DMS79 (cell line): Measurements from ENCODE around the gene MUL1.
A peak's percentile ranks its signal among the peaks of the same experiment; 100 is the strongest.
"Not testable (repeated sequence)": the region's sequence is repeated elsewhere in the genome, so short reads cannot be mapped to it uniquely, and the experiment has no call there.

Source experiments
- DNase-seq: peaks from one replicate; lab custom pipeline; 2025; lab: John Stamatoyannopoulos, UW

Gene MUL1, protein sequence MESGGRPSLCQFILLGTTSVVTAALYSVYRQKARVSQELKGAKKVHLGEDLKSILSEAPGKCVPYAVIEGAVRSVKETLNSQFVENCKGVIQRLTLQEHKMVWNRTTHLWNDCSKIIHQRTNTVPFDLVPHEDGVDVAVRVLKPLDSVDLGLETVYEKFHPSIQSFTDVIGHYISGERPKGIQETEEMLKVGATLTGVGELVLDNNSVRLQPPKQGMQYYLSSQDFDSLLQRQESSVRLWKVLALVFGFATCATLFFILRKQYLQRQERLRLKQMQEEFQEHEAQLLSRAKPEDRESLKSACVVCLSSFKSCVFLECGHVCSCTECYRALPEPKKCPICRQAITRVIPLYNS

DNA sequence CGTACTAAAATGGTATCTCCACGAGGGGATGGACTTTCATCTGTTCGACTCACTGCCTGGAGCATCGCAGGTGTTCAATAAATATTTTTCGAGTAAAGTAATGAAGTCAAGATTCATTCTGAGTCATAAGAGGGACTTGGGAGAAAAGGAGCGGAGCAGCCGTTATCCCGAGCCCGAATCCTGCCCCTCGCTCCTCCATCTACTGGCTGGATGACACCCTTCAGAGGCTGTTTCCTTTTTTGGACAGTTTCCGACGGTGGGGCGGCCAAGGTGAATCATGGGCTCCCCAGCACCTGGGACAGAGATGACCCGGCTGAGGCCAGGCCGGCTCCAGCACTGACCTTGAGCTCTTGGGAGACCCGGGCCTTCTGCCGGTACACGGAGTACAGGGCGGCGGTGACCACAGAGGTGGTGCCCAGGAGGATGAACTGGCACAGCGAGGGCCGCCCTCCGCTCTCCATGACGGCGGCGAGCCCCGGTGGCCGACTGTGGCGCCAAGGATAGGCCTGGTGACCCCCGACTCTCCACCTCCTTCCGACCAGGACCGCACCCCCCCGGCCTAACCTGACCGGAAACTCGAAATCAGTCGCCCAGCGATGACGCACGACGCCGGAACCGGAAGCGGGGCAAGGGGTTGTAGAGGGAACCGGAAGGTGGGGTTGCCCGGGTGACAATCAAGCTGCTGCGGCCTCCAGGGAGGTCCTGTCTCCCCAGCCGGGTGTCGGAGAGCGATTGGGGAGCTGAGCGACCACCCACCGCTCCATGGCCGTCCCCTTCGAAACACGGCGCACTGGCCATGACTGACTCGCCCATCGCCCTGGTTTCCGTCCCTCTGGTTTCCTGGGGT lies at the start of gene MUL1:
Gene MUL1, minus strand, starts transcription at position 588 of the 847 bp plus-strand sequence. Its CDS starts 127 bp downstream, at position 461.
- DNase-seq = peak; percentile 92

DNA sequence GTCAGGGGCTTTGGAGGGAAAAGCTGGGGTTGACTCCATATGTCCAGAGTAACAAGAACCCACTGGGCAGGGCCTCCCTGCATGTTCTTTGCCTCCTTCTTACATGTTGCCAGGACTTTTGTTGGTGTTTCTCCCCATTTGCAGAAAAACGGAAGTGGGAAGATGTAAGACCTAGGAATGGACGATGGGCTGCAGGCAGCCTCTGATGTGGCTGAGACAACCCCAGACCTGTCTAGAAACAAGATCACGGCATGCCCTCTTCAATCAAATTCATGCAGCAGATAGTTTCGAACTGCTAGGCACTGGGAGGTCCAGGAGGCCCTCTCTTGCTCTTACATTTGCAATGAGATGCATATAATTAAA lies 47.8 kb upstream of the MUL1 start:
- DNase-seq = no peak

DNA sequence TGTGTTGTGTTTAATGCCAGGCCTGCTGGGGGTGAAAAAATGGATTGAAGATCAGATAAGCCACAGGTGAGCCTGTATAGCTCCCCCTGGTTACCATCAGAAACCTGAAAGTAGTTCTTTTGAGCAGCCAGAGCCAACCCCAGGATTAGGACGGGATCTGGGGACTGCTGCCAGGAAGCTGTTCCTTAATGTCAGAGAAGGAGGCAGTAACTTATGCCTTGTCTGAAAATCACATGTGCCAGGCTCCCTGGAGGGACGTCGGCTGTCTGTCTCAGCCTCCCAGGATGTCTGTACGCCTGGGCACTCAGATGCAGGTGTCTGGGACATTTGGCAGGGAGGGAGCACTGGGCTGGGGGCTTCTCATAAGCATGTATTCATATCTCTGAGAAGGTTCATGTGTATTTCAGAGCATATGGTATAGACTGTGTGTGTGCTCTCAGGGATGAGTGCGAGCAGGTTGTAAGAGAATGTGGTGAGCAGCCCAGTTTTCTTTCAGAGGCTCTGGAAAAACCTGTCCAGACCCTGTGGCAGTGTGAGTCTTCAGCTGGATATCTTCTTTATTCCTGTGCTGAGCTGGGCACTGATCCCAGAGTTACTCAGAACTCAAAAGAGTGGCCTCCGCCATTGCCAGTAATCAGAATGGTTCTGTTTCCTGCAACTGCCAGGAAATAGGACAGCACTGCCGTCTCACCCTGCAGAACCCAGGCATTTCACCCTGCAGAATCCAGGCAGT lies 47.2 kb upstream of the MUL1 start:
- DNase-seq = no peak

DNA sequence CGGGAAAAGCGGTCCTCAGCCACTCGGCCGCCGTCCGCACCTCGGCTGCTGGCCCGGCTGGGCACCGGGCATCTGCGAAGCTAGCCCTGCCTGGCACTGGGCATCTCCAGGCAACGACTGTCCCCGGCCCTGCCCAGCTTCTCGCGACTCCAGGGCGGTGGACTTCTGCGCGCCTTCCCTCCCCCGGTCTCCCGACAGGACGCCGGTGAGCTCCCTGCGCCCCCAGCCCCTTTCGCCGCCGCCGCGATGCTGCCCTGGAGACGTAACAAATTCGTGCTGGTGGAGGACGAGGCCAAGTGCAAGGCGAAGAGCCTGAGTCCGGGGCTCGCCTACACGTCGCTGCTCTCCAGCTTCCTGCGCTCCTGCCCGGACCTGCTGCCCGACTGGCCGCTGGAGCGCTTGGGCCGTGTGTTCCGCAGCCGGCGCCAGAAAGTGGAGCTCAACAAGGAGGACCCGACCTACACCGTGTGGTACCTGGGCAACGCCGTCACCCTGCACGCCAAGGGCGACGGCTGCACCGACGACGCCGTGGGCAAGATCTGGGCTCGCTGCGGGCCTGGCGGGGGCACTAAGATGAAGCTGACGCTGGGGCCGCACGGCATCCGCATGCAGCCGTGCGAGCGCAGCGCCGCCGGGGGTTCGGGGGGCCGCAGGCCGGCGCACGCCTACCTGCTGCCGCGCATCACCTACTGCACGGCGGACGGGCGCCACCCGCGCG lies 44.9 kb upstream of the MUL1 start:
- DNase-seq = no peak

DNA sequence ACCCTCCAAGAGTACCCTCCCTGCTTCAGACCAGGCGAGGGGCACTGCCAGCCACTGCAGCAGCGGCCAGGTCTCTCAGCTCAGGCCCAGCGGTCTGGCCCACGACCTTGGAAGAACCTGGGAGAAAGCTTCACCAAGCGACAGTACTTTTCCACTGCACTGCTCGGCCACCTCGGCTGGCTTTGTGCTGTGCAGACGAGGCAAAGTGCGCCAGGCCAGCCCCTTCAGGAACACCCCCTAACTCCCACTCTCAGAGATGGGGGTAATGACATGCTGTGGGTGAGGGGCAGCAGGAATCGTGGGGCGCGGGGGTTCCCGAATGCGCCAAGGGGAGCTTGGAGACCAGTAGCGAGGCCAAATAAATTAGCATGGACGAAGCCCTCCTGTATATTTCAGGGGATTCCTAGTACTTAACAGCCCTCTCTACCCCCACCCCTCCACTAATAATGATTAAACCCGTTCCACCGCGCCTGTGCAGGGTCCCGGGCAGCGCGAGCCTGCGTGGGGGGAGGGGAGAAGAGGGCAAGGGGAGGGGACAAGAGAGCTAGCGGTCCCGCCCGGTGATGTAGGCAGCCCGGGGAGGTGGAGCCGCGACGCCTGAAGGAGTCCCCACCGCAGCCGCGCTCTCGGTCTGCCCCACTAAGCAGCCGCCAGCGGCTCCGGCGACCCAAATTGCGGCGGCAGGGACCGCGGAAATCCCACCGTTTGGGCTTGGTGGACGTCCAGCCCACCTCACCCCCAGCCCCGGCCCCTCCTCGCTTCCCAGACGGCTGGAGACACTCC lies 44.2 kb upstream of the MUL1 start, which contains the start of gene FAM43B:
Gene FAM43B, plus strand, starts transcription at position 629 of the 783 bp plus-strand sequence. CDS start 401 bp downstream, outside the sequence.
- DNase-seq = peak; percentile 23

DNA sequence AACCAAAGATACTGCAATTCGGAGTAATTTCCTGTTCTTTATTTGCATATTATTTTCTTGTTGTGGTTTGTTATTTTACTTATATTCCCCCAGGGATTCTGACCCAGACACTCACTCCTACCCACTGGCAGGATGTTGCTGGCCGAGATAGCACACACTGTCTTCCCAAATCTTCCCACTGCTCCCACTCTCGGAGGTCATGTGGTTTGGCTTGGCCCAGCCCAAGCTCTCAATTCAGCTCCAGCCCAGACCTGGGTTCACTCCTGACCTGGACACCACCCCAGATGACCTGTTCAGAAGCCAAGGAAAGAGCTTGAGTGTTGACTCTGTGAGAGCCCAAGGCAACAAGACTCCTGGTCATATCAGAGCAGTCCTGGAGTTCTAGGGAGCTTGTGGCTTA lies 43.2 kb upstream of the MUL1 start:
- DNase-seq = no peak

DNA sequence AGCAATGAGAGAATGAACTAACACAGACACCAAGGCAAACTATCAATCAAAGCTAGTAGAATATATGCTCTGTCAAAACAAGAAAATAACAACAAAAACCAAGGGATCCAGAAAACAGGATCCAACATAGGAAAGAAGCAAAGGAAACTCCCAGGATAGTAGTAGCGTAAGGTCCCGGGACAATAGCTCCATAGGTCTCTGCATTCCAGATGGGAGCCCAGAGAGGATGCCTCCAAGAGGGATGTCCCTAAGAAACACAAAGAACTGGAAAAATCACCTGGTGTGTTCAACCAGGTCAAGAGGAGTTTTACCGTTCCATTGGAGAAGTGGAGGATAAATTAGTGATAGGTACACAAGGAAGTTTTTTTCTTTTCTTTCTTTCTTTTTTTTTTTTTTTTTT lies 38.7 kb upstream of the MUL1 start:
- no peak for DNase-seq

DNA sequence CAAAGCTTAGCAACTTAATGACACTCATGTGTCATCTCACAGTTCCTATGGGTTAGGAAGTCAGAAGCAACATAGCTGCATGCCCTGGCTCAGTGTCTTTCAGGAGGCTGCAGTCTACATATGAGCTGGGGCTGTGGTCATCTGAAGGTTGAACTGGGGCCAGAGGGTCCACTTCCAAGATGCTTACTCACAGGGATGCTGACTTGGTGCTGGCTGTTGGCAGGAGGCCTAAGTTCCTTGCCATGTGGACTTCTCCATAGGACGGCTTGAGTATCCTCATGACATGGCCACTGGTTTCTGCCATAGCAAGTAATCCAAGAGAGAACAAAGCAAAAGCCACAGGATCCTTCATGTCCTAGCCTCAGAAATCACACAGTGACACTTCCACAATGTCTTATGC lies 32.3 kb upstream of the MUL1 start:
- DNase-seq = no peak

DNA sequence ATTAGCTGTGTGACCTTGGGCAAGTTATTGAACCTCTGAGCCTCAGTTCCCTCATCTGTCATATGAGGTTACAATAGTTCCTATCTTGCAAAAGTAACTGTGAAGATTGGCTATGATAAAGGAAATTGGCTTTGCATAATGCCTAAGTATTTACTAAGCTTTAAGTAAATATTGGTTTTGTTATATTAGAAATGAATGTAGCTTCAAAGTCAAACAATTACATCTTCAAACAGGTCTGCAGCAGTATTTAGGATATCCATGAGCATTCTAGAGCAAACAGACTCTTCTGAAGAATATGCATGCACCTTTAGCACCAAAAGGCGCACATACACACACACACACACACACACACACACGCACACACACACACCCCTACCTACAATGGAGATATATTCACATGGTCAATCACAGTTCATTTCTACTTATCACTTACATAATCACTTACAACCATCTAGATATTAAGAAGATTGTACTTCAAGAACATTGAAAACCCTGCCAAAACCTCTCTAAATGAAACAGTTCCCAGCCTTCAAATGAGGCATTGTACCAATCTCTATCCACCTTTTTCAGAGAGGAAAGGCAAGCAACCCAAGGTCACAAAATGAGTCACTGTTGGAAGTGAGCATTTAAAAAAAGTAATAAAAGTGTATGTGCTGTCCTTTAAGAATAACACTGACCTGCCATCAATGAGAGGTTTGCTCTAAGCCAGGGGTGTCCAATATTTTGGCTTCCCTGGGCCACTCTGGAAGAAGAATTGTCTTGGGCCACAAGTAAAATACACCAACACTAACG lies 31.0 kb upstream of the MUL1 start:
- DNase-seq = no peak

DNA sequence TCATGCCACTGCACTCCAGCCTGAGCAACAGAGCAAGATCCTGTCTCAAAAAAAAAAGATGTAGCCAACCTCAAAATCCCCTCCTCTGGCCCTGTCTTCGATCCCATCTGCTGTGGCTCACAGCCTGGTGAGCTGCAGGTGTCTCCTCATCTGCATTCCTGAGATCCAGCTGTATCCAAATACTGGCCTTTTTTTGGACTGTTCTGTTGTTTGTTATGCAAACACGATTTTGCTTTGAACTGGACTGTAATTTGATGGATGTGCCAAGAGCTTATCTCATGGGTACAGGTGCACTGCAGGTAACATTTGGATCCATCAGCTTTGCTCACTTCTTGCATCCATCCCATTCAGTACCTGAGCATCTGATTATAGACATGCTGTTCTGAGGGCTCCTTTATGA lies 30.3 kb upstream of the MUL1 start:
- DNase-seq = no peak

DNA sequence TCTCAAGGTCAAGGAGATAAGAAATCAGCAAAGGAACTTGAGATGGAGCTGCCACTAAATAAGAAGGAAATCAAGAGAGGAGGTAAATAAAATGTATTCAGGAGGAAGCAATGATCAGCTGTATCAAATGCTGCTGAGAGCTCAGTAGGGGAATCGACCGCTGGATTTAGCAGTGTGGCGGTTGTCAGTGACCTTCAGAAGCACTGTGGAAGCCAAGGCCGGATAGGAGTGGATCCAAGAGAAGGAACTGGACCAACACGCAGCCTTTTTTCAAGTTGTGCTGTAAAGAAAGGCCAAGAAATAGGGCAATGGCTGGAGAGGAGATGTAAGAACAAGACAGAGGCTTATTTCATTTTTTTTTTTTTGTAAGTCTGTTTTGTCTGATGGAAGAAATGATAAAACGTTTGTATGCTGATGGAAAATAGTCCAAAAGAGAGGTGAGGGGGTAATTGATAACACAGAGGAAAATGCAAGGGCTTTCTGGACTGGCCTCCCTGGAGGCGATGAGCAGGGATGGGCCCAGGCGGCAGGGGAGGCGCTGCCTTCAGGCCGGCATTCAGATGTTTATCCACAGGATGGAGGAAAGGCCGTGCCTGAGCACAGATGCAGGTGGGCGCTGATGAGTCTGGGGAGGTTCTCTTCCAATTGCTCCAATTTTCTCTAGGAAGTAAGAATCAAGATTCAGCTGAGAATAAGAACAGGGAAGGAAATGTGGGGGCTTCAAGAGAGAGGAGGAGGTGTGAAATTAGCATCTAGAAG lies 26.9 kb upstream of the MUL1 start:
- no peak for DNase-seq

DNA sequence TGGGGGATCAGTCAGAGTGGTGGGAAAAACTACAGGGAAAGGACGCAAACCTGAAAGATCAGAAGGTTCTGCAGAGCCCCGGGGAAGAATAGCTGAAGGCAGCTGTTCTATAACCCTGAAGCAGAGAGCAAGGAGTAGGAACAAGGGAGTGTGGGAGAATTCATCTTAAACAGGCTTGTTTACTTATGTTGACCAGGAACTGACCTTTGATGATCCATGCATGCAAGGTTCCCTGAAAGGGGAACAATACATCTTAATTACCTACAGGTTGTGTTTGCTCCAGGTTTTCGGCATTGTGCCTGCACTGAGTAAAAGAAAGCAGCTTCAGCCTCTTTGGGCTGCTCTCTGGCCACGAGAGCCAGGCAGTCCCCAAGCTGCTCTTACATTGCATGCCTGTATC lies 25.7 kb upstream of the MUL1 start:
- no peak for DNase-seq

DNA sequence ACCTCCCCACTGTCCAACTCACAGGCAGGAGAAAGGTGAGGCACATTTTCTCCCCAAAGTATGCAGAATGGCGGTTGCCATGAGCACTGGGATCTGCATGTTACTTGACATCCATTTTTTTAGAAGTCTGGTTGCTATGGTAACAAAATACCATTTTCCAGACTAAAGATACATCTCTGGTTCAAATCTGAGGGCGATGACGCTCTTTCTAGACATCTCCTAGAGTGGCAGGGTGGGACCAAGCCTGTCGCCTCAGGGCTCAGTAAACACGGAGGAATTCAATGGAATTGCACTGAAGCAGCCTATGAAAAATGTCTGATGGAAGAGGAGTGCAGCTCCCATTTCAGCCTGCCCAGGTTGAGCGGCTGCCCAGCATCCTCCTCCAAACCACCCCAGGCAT lies 22.9 kb upstream of the MUL1 start:
- no peak for DNase-seq

DNA sequence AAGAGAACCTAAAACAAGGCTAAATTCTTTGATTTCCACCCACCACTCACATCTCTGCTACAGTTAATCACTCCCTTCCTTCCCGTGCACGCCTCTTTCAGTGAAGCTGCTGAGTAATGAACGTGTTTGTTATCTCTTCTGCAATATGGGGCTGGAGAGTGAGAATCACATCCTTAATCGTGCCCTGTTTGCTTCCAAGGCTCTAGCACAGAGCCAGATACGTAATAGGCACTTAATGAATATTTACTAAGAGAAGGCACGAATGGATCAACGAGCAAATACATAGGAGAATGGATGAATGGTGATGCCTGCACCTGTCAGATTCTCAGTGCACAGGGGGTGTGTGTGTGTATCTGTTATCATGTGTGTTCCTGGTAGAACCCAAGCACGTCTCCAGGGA lies 22.4 kb upstream of the MUL1 start:
- DNase-seq = no peak

DNA sequence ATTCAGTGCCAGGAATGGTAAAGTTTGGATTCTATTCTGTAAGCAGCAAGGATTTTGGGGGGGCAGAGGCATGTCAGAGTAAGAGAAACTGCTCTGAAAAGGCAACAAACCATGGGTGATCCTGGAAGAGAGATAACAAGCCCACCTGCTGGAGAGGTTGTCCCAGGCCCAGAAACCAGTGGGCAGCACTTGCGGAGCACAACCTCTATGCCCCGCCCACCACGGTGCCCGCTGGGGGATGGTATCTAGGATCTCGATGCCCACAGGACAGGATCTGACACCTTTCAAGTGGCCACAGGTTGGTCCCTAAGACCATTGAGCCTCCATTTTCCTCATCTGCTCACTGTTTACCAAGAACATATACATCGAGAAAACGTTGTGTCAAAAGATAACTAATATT lies 20.3 kb upstream of the MUL1 start:
- DNase-seq = no peak

DNA sequence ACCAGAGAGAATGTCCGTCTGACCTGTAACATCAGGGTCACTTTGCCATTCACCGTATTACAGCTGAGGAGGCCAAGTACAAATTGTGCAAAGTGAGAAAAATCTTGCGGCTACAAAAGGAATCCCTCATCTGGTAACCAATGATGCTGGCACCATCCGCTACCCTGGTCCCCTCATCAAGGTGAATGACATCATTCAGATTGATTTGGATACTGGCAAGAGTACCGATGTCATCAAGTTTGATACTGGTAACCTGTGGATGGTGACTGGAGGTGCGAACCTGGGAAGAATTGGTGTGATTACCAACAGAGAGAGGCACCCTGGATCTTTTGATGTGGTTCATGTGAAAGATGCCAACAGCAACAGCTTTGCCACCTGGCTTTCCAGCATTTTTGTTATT lies 18.3 kb upstream of the MUL1 start:
- no peak for DNase-seq

DNA sequence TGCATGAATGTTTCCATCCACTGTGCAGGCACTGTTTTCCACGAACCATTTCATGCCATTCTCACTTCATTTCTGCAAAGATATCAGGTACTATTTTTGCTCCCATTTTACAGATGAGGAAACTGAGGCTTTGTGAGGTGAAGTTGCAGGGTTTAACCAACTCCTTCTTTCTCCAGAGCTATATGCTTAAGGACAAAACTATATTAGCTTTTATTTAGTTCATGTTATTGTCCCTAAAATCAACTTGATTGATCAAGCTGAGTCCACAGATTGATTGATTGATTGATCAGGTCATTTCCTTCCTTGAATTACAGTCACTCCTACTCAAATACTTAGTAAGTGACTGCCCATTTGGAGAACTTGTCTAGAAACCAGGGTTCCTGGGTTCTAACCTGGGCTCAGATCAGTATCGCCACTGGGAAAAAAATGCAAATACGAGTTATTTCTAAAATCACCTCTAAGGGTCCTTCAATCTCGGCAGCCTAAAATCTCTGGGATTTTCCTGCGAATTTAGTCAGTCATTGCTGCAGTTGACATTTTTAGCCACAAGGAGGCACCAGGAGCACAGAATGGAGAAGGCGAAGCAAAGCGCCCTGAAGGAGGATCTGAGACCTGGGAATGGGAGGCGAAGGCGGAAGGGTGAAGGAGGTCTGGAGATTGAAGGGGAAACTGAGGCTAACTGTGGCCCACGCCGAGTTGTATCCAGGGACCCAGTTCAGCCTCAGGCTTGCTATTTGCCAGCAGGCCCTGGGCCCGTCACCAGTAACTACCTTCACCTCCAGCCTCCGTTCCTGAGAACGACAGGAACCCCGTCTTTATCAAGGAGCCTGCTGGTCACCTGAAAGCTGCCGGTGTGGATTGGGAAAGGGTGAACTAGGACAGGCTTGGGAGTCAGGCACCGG lies 14.3 kb upstream of the MUL1 start:
- peak; percentile 69 for DNase-seq

DNA sequence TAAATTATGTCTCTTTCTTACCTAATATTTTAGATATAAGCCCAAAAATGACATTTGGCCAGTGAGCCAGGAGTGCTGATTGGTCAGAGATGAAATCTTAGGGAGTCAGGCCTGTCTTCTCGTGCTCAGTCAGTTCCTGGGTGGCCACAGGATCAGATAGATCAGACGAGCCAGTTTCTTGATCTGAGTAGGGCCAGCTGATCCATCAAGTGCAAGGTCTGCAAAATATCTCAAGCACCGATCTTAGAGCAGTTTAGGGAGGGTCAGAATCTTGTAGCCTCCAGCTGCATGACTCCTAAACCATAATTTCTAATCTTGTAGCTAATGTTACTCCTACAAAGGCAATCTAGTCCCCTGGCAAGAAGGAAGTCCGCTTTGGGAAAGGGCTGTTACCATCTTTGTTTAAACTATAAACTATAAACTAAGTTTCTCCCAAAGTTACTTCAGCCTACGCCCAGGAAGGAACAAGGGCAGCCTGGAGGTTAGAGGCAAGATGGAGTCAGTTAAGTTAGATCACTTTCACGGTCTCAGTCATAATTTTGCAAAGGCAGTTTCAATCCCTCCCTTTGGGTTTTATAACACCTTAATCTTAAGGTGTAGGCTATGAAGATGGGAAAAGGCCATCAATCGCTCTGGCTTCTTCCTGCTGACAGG lies 11.8 kb upstream of the MUL1 start:
- not testable (repeated sequence) for DNase-seq
